HepG2 (cell line): ENCODE measurements around the gene CCDC142. TPM values are rescaled to one million over a fixed set of nuclear protein-coding genes. Genes with fewer than 3 reads are reported as not detected.

Experiments
- ASH2L ChIP-seq: fragments of 300-600, 200-600 bp; sonication (generic); IDR thresholded peaks from 2 replicates; pipeline ENCODE4 v1.7.0; 2017; ENCODE audit warnings: low read depth, mild to moderate bottlenecking, moderate library complexity, mixed read lengths, low read length; ENCODE audit not compliant: insufficient read length
- DDIT3 ChIP-seq: sonication (generic); formaldehyde crosslinking; IDR thresholded peaks from 2 replicates; pipeline ENCODE4 v1.4.0; 2020; ENCODE audit warnings: mild to moderate bottlenecking, missing genetic modification reagents
- DRAP1 ChIP-seq: IDR thresholded peaks from 2 replicates; pipeline ENCODE4 v1.6.1; 2016; ENCODE audit warnings: missing genetic modification reagents, missing compliant biosample characterization
- FOXO1 ChIP-seq: sonication (generic); formaldehyde crosslinking; IDR thresholded peaks from 2 replicates; pipeline ENCODE4 v1.4.0; 2020; ENCODE audit warnings: missing genetic modification reagents
- HNRNPUL1 ChIP-seq: fragments of 200-400 bp; formaldehyde crosslinking; IDR thresholded peaks from 2 replicates; pipeline ENCODE4 v1.6.1; 2017; ENCODE audit warnings: low read depth, mild to moderate bottlenecking, low read length, moderate library complexity
- ISL2 ChIP-seq: sonication (generic); formaldehyde crosslinking; IDR thresholded peaks from 2 replicates; pipeline ENCODE4 v1.5.0; 2020; ENCODE audit warnings: missing genetic modification reagents
- MAF1 ChIP-seq: sonication (generic); formaldehyde crosslinking; IDR thresholded peaks from 2 replicates; pipeline ENCODE4 v1.5.0; 2020; ENCODE audit warnings: missing genetic modification reagents, borderline replicate concordance
- MLXIP ChIP-seq: sonication (generic); formaldehyde crosslinking; IDR thresholded peaks from 2 replicates; pipeline ENCODE4 v1.9.0; 2021; ENCODE audit warnings: missing genetic modification reagents, borderline replicate concordance
- MZF1 ChIP-seq: sonication (generic); formaldehyde crosslinking; IDR thresholded peaks from 2 replicates; pipeline ENCODE4 v1.8.1; 2023; ENCODE audit warnings: mild to moderate bottlenecking, missing genetic modification reagents, borderline replicate concordance
- NR3C1 ChIP-seq: sonication (generic); formaldehyde crosslinking; IDR thresholded peaks from 2 replicates; pipeline ENCODE4 v1.4.0; 2020; ENCODE audit warnings: missing genetic modification reagents
- RELA ChIP-seq: sonication (generic); formaldehyde crosslinking; IDR thresholded peaks from 2 replicates; pipeline ENCODE4 v1.4.0; 2020; ENCODE audit warnings: missing genetic modification reagents
- TBL1XR1 ChIP-seq: fragments of 150-350 bp; IDR thresholded peaks from 2 replicates; pipeline ENCODE4 v1.6.1; 2014; ENCODE audit warnings: borderline replicate concordance, low read length; ENCODE audit not compliant: partially characterized antibody
- TCF12 ChIP-seq, 2 experiments: fragments of 450-650 bp in 1 of 2; sonication (generic) in 1 of 2; formaldehyde crosslinking in 1 of 2; IDR thresholded peaks; 2 replicates each; pipeline versions ENCODE4 v1.6.1 to v1.8.0; 2017 to 2022; ENCODE audit warnings: antibody characterized with exemption in 1 of 2, mild to moderate bottlenecking in 1 of 2, missing genetic modification reagents in 1 of 2, moderate library complexity in 1 of 2
- TEAD3 ChIP-seq: optimal IDR thresholded peaks from 2 replicates; pipeline ENCODE3; 2016; ENCODE audit warnings: borderline replicate concordance
- ZNF446 ChIP-seq: sonication (generic); formaldehyde crosslinking; IDR thresholded peaks from 2 replicates; pipeline ENCODE4 v1.5.0; 2020; ENCODE audit warnings: mild to moderate bottlenecking, missing genetic modification reagents
- ZNF468 ChIP-seq: sonication (generic); formaldehyde crosslinking; IDR thresholded peaks from 2 replicates; pipeline ENCODE4 v1.8.0; 2022; ENCODE audit warnings: mild to moderate bottlenecking, moderate library complexity, missing genetic modification reagents
- ZNF577 ChIP-seq: sonication (generic); formaldehyde crosslinking; IDR thresholded peaks from 2 replicates; pipeline ENCODE4 v1.4.0; 2020; ENCODE audit warnings: mild to moderate bottlenecking, low read depth, missing genetic modification reagents, borderline replicate concordance
- ZNF780A ChIP-seq: sonication (generic); formaldehyde crosslinking; IDR thresholded peaks from 2 replicates; pipeline ENCODE4 v1.8.0; 2022; ENCODE audit warnings: mild to moderate bottlenecking, missing genetic modification reagents, moderate library complexity
- polyA plus RNA-seq, 8 experiments: library from polyadenylated mRNA; depleted of rRNA in 3 of 8; stranded (reverse) in 7 of 8; unstranded in 1 of 8; fragments of >200 nt; fragmentation: Illumina TruSeq in 4 of 8; extraction: Trizol in 4 of 8; gene quantifications; 2 replicates each; pipeline versions ENCODE4 v1.2.1 to v1.2.3, GENCODE V29; 2011 to 2016; ENCODE audit warnings: low read depth in 4 of 8, missing spikeins in 1 of 8, mixed read lengths in 1 of 8; ENCODE audit not compliant: insufficient read depth in 1 of 8
- total RNA-seq, 5 experiments: library from RNA; depleted of rRNA; stranded (reverse); fragments of >200 nt; fragmentation: Illumina TruSeq; extraction: Trizol; gene quantifications; 2 replicates each; pipeline ENCODE4 v1.2.3, GENCODE V29; 2016; ENCODE audit warnings: low read depth in 1 of 5
- TF ChIP-seq, protein P1 (sequence below): sonication (generic); formaldehyde crosslinking; IDR thresholded peaks from 2 replicates; pipeline ENCODE4 v1.4.0; 2020; ENCODE audit warnings: mild to moderate bottlenecking, missing genetic modification reagents, borderline replicate concordance
- TF ChIP-seq, protein P2 (sequence below): sonication (generic); formaldehyde crosslinking; IDR thresholded peaks from 2 replicates; pipeline ENCODE4 v1.8.0; 2022; ENCODE audit warnings: missing genetic modification reagents, mild to moderate bottlenecking, borderline replicate concordance
- TF ChIP-seq, protein P3 (sequence below): sonication (generic); formaldehyde crosslinking; IDR thresholded peaks from 2 replicates; pipeline ENCODE4 v1.8.1; 2023; ENCODE audit warnings: mild to moderate bottlenecking, missing genetic modification reagents

The CCDC142 gene
- total and polyA plus RNA-seq, 2 of the 13 experiments (the other 11 are each of a cell fraction or from before 2014, with no cell fraction given), result 14.7 to 30.4 TPM

DNA sequence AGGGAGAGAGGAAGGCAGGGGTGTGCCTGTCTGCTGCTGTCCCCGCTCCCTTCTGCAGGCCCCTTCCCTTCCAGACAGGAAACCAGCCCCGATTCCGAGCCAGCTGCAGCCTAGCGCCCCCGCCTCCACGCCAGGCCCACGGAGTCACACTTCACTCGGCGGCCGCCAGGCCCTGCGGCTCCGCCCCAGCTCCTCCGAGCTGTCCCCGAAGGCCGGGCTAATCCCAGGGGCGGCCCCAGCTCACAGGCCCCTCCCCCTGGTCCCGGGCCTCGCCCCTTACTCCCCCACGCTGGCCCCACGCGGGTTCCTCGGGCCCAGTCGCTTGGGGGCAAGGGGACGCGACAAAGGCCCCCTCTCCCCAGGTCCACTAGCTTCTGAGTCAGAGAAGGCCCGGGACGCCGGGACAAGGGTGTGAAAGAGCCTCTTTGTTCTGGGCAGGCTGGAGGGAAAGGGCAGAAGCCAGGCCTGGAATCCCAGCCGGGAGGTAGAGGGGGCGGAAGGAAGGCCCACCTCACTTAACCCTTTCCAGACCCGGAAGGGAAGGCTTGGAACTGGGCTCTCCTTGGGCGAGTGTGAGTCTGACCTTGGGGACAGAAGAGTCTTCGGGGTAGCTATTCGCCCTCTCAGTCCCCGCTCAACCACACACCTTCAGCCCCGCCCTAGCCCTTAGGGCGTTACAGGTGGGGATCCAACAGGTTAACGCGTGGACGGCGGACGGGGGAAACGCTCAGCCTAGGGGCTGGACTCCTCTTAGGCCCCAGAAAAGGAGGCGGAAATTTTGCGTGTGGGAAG, 42.2 kb downstream of the CCDC142 start (continued):
- TF ChIP-seq ASH2L (peak; percentile 61), DRAP1 (CRISPR knock-in tag) (peak; percentile 69; the same call in 1 of the 2 replicates), MZF1 (CRISPR knock-in tag) (0 out of 2 replicates have a peak, but pooled peaks have one; percentile 41), FOXO1 (no peak; the same call in none of the 2 replicates), MAF1 (CRISPR knock-in tag) (no peak; the same call in none of the 2 replicates), TEAD3 (CRISPR knock-in tag) (peak; percentile 51), ZNF446 (CRISPR knock-in tag) (peak; percentile 97), ZNF577 (CRISPR knock-in tag) (no peak), MLXIP (CRISPR knock-in tag) (peak; percentile 85; the same call in 1 of the 2 replicates), TCF12 (IDR thresholded peaks at IDR 0.05) (no peak), TCF12 (CRISPR knock-in tag; IDR thresholded peaks at IDR 0.05) (peak; percentile 83), TBL1XR1 (no peak), NR3C1 (no peak), ZNF780A (CRISPR knock-in tag) (no peak), ZNF468 (CRISPR knock-in tag) (no peak), HNRNPUL1 (no peak), ISL2 (CRISPR knock-in tag) (peak; percentile 72), RELA (CRISPR knock-in tag) (no peak), DDIT3 (CRISPR knock-in tag) (no peak)
- TF ChIP-seq, protein P1, sequence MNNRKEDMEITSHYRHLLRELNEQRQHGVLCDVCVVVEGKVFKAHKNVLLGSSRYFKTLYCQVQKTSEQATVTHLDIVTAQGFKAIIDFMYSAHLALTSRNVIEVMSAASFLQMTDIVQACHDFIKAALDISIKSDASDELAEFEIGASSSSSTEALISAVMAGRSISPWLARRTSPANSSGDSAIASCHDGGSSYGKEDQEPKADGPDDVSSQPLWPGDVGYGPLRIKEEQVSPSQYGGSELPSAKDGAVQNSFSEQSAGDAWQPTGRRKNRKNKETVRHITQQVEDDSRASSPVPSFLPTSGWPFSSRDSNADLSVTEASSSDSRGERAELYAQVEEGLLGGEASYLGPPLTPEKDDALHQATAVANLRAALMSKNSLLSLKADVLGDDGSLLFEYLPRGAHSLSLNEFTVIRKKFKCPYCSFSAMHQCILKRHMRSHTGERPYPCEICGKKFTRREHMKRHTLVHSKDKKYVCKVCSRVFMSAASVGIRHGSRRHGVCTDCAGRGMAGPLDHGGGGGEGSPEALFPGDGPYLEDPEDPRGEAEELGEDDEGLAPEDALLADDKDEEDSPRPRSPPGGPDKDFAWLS, result no peak; the same call in 1 of the 2 replicates
- TF ChIP-seq, protein P2, sequence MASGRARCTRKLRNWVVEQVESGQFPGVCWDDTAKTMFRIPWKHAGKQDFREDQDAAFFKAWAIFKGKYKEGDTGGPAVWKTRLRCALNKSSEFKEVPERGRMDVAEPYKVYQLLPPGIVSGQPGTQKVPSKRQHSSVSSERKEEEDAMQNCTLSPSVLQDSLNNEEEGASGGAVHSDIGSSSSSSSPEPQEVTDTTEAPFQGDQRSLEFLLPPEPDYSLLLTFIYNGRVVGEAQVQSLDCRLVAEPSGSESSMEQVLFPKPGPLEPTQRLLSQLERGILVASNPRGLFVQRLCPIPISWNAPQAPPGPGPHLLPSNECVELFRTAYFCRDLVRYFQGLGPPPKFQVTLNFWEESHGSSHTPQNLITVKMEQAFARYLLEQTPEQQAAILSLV (CRISPR knock-in tag), result no peak; the same call in 1 of the 2 replicates
- TF ChIP-seq, protein P3, sequence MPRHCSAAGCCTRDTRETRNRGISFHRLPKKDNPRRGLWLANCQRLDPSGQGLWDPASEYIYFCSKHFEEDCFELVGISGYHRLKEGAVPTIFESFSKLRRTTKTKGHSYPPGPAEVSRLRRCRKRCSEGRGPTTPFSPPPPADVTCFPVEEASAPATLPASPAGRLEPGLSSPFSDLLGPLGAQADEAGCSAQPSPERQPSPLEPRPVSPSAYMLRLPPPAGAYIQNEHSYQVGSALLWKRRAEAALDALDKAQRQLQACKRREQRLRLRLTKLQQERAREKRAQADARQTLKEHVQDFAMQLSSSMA, result 0 out of 2 replicates have a peak, but pooled peaks have one; percentile 18
